Germinal center (tissue), 1 donor: Measurements from ENCODE around the gene PIR.

Experiments used
- DNase-seq: peaks from one replicate; pipeline ENCODE4 v3.0.0; 2012; ENCODE audit warnings: mixed read lengths, low spot score

PIR gene

DNA sequence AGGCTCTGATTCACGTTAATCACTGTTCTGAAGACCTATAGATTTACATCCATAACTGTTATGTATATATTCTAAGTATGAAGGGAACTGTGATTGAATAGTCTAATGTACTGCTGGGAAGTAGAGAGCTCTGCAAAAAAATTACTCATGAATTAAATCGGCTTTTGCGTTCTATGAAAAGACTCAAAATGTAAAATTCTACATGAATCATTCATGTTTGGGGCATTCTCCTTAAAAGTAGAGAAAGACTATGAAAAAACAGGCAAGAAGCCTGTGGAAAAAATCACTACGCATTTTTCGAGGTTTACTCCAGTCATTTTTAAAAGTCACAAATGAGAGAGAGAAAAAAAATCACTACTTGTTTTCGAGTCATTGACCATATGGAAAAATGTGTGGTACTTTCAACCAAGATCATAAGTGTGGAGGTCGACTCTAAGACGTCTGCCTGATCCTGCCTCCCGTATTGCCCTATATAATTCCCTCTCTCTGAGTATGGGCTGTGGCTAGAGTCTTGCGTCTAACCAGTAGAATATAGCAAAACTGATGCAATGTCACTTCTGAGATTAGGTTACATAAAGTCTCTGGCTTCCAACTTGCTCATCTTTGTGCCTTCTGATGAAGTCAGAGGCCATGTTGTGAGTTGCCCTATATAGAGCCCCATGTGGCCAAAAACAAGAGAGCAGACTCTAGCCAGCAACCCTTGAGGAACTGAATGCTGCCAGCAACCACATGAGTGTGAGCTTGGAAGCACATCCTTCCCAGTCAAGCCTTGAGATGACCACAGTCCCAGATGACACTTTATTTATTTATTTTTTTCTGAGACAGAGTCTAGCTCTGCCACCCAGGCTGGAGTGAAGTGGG is 76.8 kb downstream of the PIR start:
- DNase-seq, result no peak

GRCh38 chrX:15413101-15413500 is 80.0 kb downstream of the PIR start:
- DNase-seq, result no peak

GRCh38 chrX:15410947-15411346 is 82.2 kb downstream of the PIR start:
- no peak for DNase-seq

GRCh38 chrX:15410430-15410829 is 82.7 kb downstream of the PIR start:
- DNase-seq, result no peak

GRCh38 chrX:15405846-15406245 is 87.3 kb downstream of the PIR start:
- no peak for DNase-seq

- peak; percentile 1 for DNase-seq
These were observed 88.6 kb downstream of the PIR start for GRCh38 chrX:15404401-15405096.

- DNase-seq, result no peak
These were observed 91.8 kb downstream of the PIR start for GRCh38 chrX:15401378-15401777.

DNA sequence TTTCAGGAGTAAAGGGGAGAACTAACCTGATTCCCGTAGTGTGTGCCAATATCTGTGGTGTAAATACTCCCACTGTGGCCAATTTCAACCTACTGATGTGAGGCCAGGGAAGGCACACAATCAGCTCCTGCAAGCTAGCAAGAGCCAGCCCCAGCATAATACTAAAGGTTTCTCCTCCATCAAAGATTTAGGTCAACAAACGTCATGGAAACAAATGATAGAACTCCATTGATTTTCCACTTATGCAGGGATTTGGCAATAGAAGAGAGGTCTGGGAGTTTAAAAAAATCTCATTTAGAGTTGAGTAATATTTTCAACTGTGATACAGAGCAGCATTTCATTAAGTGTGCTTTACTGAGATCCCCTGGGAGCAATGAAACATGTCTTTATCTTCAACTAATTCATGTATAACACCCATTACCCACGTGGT is 93.2 kb downstream of the PIR start:
- no peak for DNase-seq

DNA sequence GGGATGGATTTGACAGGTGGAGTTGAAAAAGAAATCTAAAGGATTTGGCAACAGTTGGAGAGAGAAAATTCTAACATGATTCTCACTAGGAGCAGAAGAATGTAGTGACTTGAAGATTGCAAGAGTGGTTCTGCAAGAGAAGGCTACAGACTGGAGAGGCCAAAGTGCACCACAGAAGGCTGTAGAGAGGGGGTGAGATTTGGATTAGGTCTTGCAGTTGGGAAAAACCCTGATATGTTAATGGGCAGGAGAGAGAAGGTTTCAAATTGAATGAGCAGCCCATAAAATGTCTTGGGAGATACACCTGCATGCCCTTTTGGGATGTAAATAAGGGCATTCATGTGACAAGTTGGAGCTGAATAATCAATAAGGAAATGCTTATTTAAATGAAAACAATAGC is 94.3 kb downstream of the PIR start:
- DNase-seq, result no peak

- DNase-seq, result no peak
These were observed 97.3 kb downstream of the PIR start for GRCh38 chrX:15395789-15396188.

DNA sequence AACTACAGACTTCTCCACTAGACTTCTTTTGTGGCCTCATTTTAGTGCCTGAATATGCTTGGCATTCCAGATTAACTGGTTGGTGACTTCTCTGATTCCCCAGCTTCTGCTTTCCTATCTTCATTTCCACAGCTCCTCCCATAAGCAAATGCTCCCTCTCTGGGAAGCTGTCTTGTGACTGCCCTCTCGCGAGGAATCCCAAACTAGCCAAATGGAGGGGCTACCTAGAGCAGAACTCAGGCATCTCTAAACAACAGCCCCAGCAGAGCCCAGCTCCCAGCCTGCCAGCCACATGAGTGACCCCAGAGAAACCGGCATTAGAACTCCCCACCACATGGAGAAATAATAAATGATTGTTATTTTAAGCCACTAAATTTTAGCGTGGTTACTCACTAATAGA is 101.3 kb downstream of the PIR start:
- no peak for DNase-seq

DNA sequence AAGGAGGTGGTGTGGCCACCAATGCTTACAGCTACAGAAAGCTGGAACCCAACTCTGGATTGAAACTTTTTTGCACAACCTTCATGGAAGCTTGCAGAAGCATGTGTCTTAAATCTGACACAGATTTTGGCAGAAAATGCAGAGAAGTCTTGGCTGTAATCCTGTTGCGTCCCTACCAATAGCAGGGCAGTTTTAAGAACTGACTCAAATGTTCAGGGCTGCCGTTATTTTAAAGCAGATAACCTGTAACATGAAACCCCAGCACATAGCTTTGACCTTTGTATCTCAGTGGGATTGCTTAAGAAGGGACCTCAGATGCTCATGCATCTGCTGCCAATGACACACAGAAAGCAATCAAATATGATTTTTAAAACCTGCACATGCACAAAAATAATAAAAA is 108.8 kb downstream of the PIR start, which contains the start of gene VEGFD:
Gene VEGFD, minus strand, starts transcription at position 110 of the 400 bp plus-strand sequence. CDS start 467 bp downstream, outside the sequence.
- DNase-seq, result no peak

GRCh38 chrX:15382813-15383212 is 110.3 kb downstream of the PIR start:
- no peak for DNase-seq

DNA sequence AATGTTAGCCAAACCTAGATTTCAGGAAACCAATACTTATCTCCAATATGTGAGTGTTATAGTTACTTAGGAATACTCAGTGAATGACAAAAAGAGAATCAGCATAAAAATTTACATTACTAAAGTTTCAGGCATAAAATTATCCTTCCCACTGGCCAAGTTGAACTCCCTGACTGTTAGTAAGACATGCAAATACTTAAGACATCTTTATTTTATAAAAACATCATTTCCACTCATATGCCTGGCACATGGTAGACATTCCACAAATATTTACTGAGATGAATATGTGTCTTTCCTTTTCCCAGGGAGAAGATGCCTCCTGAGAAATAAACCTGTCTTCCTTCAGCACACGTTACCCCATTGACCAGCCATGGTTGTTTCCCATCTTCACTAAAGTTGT is 116.2 kb downstream of the PIR start:
- DNase-seq, result no peak

DNA sequence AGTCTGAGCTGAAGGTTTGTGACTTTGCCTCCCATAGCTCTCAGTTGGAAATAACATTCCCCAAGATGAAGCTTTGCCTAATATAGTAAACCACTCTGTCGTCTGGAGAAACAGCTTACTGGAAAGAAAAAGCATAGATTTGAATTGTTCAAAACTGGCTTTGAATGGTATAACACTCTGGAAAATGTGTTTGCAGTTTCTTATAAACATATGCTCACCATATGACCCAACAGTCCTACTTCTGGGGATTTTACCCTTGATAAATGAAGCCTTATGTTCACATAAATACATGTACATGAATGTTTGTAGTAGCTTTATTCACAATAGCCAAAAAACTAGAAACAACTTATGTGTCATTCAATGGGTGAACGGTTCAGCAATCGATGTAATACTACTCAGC is 119.2 kb downstream of the PIR start:
- DNase-seq, result no peak

DNA sequence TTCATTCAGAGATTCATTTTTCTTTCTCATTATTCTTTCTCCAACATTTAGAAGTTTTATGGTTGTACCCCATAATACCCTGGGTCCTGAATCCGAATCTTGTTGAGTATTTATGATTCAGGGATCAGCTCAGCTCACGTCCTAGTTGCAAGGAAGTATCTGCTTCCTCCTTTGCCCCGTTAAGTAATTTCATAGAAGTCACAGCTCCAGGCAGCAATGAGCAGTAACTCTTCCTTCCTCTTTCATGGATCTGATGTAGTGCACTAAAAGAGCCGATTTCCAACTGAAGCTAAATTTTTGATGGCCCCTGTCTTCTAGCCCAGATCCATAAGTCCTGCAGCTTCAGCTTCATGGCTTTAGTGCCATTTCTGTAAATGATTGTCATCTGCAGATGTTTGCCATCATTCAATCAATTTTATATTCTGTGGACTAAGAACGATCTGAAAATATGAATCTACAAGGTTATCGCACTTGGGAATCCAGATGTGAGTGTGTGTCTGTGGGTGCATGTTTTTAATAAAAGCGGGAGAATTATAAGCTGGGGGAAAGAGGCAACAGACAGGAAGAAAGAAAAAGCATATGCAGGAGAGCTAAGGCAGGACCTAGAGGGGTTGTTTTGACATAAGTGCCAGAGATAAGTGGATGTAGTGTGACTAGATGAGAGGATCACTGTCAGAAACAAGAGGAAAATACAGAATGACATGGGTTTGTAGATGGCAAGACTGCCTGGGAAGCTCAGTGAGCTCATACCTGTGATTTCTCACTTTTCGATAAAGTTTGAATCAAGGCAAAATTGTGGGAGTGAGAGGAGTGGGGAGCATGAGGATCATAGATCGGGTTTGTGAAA is 126.4 kb downstream of the PIR start:
- no peak for DNase-seq

DNA sequence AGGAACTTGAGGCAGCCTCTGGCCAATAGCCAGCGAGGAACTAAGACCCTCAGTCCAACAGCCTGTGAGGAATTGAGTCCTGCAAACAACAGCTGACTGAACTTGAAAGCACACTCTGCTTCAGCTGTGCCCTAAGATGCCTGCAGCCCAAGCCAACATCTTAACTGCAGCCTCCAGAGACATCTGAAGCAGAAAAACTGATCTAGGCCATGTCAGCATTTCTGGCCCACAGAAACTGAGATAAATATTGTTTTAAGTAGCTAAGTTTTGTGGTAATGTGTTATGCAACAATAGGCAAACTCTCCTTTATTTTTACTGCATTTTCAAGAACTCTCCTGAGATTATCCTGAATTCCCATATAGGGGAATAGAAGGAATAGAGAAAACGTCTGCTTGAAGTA is 133.4 kb downstream of the PIR start:
- no peak for DNase-seq

GRCh38 chrX:15358533-15358932 is 134.6 kb downstream of the PIR start:
- peak; percentile 3 for DNase-seq

- no peak for DNase-seq
These were observed 136.7 kb downstream of the PIR start for GRCh38 chrX:15356444-15356843.

GRCh38 chrX:15350329-15350996 is 142.7 kb downstream of the PIR start:
- DNase-seq, result peak; percentile 2

- peak; percentile 24 for DNase-seq
These were observed 144.1 kb downstream of the PIR start for GRCh38 chrX:15349046-15349445.

DNA sequence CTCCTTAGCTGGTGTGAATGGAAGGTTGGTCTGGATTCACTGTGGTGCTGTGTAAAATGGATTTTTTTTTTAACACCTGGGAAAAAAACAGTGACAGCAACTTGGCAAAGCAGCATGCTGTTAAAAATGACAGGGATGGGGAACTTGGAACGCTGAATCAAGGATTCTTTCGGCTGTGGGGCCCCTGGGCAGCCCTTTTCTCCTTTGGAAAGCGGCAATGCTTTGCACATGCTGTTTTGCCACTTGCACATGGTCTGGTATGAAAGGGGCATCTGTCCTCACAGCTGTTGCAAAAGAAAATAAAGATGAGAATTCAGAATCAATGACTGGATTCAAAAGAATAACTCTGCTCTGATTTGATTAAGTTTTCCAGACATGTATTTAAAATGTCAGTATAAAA is 147.2 kb downstream of the PIR start:
- no peak for DNase-seq
